ENCODE data around the gene CEMIP2.

Gene CEMIP2

GRCh38 chr9:71634752-71635151, 133.6 kb downstream of the CEMIP2 start:
- ChIA-PET CTCF (no interaction called here), POLR2A (no interaction called here)
- H3K4me3 ChIP-seq (ENCODE audit: low read depth, low read length): no peak overlapping the region
- no peak for TF ChIP-seq CTCF (IDR thresholded peaks at IDR 0.05; ENCODE audit: insufficient read depth, low read length, missing control alignments)
- DNase-seq (ENCODE audit: low read depth, low spot score): no peak

All from AG04449 (cell line).